ENCODE measurements around the gene SELE.

SELE gene

GRCh38 chr1:169733924-169734323 lies at the start of gene SELE:
SELE (minus strand) TSS chr1:169734079; CDS start chr1:169733612, 467 bp downstream.
- Histone ChIP-seq H3K27me3 (ENCODE audit: insufficient read depth, low read length, poor library complexity, severe bottlenecking) (no peaks in the 10 kb centered on the region), H4K20me1 (ENCODE audit: insufficient read depth, low read length, poor library complexity, severe bottlenecking) (no peaks in the 10 kb centered on the region), H3K9ac (ENCODE audit: low read depth, low read length, poor library complexity, severe bottlenecking) (no peak within 1 kb of the TSS), H3K4me1 (ENCODE audit: insufficient read depth, low read length, poor library complexity, severe bottlenecking) (no peaks in the 10 kb centered on the region), H3K36me3 (ENCODE audit: insufficient read depth, low read length) (no peaks in the 10 kb centered on the region), H3K4me3 (ENCODE audit: low read length, poor library complexity, severe bottlenecking) (no peak within 1 kb of the TSS), H3K4me2 (ENCODE audit: low read depth, low read length, poor library complexity, severe bottlenecking) (no peak within 1 kb of the TSS), H3F3A (ENCODE audit: low read depth) (no peaks in the 10 kb centered on the region), H3K9me3 (ENCODE audit: insufficient read depth, low read depth, low read length) (no peaks in the 10 kb centered on the region), H3K79me2 (ENCODE audit: insufficient read depth, low read length) (no peaks in the 10 kb centered on the region), H2AFZ (ENCODE audit: low read length) (no peak within 1 kb of the TSS), H3K9me2 (replicated peaks; ENCODE audit: low read depth, low read length) (no peaks in the 10 kb centered on the region)
- TF ChIP-seq EZH2phosphoT487 (IDR thresholded peaks at IDR 0.05; ENCODE audit: borderline replicate concordance) (no peak), CTCF (conservative IDR thresholded peaks at IDR 0.05; ENCODE audit: low read length) (no peak)

DNA sequence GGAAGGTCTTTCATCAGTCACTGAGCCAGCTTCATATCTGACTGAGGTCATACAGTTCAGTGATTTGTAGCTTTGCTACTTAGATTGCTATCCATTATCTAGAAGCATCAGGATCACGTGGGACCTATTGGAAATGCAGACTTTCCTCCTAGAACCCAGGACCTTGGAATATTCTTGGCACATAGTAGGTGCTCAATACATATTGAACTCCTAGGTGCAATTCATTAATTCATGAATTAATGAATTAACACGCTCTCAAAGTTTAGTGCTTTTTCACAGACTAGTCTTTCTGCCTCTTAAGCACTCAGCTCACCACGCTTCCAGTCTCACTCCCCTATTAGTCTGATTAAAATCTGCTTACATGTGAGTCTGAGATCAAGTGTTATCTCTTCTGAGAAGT lies 48.7 kb upstream of the SELE start:
- Histone ChIP-seq H3K27me3 (ENCODE audit: insufficient read depth, low read length, poor library complexity, severe bottlenecking) (no peaks in the 10 kb centered on the region), H3F3A (ENCODE audit: low read depth) (no peaks in the 10 kb centered on the region), H3K9ac (ENCODE audit: low read depth, low read length, poor library complexity, severe bottlenecking) (no peak overlapping the region), H3K79me2 (ENCODE audit: insufficient read depth, low read length) (no peaks in the 10 kb centered on the region), H3K4me1 (ENCODE audit: insufficient read depth, low read length, poor library complexity, severe bottlenecking) (no peaks in the 10 kb centered on the region), H3K4me3 (ENCODE audit: low read length, poor library complexity, severe bottlenecking) (no peak overlapping the region), H3K9me2 (replicated peaks; ENCODE audit: low read depth, low read length) (no peaks in the 10 kb centered on the region), H2AFZ (ENCODE audit: low read length) (no peak overlapping the region), H4K20me1 (ENCODE audit: insufficient read depth, low read length, poor library complexity, severe bottlenecking) (no peaks in the 10 kb centered on the region), H3K36me3 (ENCODE audit: insufficient read depth, low read length) (no peaks in the 10 kb centered on the region), H3K4me2 (ENCODE audit: low read depth, low read length, poor library complexity, severe bottlenecking) (no peak overlapping the region), H3K9me3 (ENCODE audit: insufficient read depth, low read depth, low read length) (no peaks in the 10 kb centered on the region)
- TF ChIP-seq EZH2phosphoT487 (IDR thresholded peaks at IDR 0.05; ENCODE audit: borderline replicate concordance), result no peak
- TF ChIP-seq CTCF (conservative IDR thresholded peaks at IDR 0.05; ENCODE audit: low read length), result no peak

DNA sequence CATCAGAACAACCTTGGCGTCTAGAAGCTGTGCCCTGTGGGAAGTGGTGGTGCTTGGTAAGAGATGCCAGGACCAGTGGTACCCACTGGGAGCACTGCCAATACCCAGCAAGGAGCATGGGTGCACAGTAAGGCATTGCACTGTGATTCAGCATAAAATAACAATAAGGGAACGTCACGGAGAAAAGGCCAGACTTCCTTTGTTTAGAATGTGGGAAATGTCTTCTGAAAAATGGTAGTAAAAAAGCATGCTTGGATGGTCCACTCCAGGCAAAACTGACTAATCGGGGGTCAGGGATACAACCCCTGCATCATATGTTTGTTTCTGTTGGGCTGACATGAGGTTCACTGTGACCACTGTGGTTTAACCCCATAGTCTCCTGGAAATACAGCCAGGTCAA lies 46.1 kb upstream of the SELE start:
- peaks cover 11% of the 10 kb centered on the region for H3K4me1 ChIP-seq (ENCODE audit: insufficient read depth, low read length, poor library complexity, severe bottlenecking)
- H2AFZ ChIP-seq (ENCODE audit: low read length), result no peak overlapping the region
- H3K36me3 ChIP-seq (ENCODE audit: insufficient read depth, low read length), result no peaks in the 10 kb centered on the region
- no peak overlapping the region for H3K9ac ChIP-seq (ENCODE audit: low read depth, low read length, poor library complexity, severe bottlenecking)
- no peaks in the 10 kb centered on the region for H4K20me1 ChIP-seq (ENCODE audit: insufficient read depth, low read length, poor library complexity, severe bottlenecking)
- no peaks in the 10 kb centered on the region for H3K27me3 ChIP-seq (ENCODE audit: insufficient read depth, low read length, poor library complexity, severe bottlenecking)
- H3K4me3 ChIP-seq (ENCODE audit: low read length, poor library complexity, severe bottlenecking), result no peak overlapping the region
- H3K79me2 ChIP-seq (ENCODE audit: insufficient read depth, low read length), result no peaks in the 10 kb centered on the region
- no peaks in the 10 kb centered on the region; the same call in 1 of the 2 replicates for H3F3A ChIP-seq (ENCODE audit: low read depth)
- H3K4me2 ChIP-seq (ENCODE audit: low read depth, low read length, poor library complexity, severe bottlenecking), result no peak overlapping the region
- TF ChIP-seq EZH2phosphoT487 (IDR thresholded peaks at IDR 0.05; ENCODE audit: borderline replicate concordance) (no peak), CTCF (conservative IDR thresholded peaks at IDR 0.05; ENCODE audit: low read length) (no peak)
- no peaks in the 10 kb centered on the region for H3K9me3 ChIP-seq (ENCODE audit: insufficient read depth, low read depth, low read length)
- no peaks in the 10 kb centered on the region for H3K9me2 ChIP-seq (replicated peaks; ENCODE audit: low read depth, low read length)
